Body of pancreas (tissue), 4 donors: ENCODE measurements around the gene WRAP73.

Experiments used
- POLR2A ChIP-seq, 3 donors: fragments of 450-650 bp; IDR thresholded peaks; one replicate each; pipeline ENCODE4 v1.6.1; 2016; ENCODE audit warnings: antibody characterized with exemption in 3 of 3, mild to moderate bottlenecking in 2 of 3
- TF ChIP-seq, protein P1 (sequence below), 7 experiments: fragments of 450-650 bp in 4 of 7; fragments of 200-600 bp in 3 of 7; sonication (generic) in 3 of 7; IDR thresholded peaks; one replicate each; pipeline ENCODE4 v1.5.1; 2016 to 2019; ENCODE audit warnings: antibody characterized with exemption in 7 of 7

GRCh38 chr1:3680488-3681230 lies 30.8 kb upstream of the WRAP73 start:
- TF ChIP-seq, protein P1, sequence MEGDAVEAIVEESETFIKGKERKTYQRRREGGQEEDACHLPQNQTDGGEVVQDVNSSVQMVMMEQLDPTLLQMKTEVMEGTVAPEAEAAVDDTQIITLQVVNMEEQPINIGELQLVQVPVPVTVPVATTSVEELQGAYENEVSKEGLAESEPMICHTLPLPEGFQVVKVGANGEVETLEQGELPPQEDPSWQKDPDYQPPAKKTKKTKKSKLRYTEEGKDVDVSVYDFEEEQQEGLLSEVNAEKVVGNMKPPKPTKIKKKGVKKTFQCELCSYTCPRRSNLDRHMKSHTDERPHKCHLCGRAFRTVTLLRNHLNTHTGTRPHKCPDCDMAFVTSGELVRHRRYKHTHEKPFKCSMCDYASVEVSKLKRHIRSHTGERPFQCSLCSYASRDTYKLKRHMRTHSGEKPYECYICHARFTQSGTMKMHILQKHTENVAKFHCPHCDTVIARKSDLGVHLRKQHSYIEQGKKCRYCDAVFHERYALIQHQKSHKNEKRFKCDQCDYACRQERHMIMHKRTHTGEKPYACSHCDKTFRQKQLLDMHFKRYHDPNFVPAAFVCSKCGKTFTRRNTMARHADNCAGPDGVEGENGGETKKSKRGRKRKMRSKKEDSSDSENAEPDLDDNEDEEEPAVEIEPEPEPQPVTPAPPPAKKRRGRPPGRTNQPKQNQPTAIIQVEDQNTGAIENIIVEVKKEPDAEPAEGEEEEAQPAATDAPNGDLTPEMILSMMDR (IDR thresholded peaks at IDR 0.05): no peak
- TF ChIP-seq POLR2A (IDR thresholded peaks at IDR 0.05): no peak
